Measurements from ENCODE around the gene SPPL2B.
"Not testable (repeated sequence)": the region's sequence is repeated elsewhere in the genome, so short reads cannot be mapped to it uniquely, and the experiment has no call there.

SPPL2B gene

DNA sequence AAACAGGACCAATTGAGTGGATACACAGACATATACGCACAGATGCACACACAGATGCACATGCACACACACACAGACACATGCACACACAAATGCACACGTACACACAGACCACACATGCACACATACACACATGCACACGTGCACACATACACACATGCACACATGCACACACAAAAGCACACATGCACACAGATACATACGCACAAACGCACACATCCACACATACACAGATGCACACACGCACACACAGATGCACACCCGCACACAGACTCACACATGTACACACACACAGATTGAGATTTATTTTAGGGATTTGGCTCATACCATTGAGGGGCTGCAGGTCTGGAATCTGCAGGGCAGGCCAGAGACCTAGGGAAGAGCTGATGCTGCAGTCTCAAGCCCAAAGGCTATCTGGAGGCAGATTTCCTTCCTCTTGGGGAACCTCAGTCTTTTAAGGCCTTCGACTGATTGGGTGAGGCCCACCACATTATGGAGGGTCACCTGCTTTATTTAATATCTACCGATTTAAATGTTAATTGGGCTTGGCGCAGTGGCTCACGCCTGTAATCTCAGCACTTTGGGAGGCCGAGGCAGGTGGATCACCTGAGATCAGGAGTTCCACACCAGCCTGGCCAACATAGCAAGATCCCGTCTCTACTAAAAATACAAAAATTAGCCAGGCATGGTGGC lies 54.2 kb downstream of the SPPL2B start:
- no peak for DNase-seq

DNA sequence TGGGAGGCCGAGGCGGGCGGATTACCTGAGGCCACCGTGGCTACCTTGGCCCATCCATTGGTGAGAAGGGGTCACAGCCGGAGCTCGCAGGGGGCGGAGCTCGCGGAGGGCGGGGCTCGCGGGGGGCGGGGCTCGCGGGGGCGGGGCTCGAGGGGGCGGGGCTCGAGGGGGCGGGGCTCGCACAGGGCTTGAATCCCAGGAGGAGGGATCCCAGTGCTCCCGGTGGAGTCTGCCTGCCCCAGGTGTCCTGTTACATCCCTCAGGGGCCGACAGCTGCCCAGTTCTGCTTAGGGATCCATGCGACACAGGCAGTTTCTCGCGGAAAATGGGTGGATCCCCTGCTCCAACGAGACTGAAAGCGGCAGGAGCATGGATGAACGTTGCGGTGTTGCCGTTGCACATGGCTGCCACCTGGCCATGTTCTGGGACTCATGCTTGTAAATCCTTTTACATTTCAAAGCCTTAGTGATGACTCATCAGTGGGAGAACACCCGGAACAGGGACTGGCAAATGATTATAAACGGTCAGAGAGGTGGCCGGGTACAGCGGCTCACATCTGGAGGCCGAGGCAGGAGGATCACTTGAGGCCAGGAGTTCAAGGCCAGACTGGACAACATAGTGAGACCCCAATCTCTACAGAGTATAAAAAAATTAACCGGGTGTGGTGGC lies 56.7 kb downstream of the SPPL2B start:
- DNase-seq = no peak

- no peak for DNase-seq
These were observed 59.1 kb downstream of the SPPL2B start for GRCh38 chr19:2387367-2388288.

DNA sequence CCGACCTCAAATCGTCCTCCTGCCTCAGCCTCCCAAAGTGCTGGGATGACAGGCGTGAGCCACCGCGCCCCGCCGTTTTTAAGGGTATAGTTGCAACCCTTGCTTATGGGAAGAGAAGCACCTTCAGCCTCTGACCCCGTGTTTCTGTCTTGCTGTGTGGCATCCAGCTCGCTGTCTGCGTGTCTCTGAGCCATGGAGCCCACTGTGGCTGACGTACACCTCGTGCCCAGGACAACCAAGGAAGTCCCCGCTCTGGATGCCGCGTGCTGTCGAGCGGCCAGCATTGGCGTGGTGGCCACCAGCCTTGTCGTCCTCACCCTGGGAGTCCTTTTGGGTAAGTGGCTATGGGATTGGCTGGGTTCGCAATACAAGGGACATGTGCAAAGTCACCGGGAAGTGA lies 61.1 kb downstream of the SPPL2B start:
- no peak for DNase-seq

DNA sequence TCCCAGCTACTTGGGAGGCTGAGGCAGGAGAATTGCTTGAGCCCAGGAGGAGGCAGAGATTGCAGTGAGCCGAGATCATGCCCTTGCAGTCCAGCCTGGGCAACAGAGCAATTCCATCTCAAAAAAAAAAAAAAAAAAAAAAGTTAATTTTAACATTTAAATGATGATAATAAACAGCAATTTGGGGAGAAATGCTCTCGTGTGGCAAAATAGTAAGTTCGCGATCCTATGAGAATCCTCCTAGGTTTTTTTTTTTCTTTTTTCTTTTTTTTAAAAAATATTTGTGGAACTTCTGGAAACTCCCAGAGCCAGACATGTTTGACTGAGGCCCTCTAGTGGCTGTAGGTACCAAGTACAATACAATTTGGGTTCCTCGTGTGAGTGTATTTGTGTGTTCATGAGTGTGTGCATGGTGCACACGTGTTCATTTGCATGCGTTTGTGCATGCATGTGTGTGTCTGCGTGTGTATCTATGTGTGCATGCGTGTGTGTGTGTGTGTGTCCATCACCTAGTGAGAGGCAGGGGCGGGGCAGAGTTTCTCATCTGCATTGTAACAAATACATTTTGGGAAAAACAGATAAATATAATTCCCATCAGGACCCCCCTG lies 62.7 kb downstream of the SPPL2B start:
- peak; percentile 77 for DNase-seq

GRCh38 chr19:2392366-2392765 lies 63.9 kb downstream of the SPPL2B start:
- DNase-seq = no peak

DNA sequence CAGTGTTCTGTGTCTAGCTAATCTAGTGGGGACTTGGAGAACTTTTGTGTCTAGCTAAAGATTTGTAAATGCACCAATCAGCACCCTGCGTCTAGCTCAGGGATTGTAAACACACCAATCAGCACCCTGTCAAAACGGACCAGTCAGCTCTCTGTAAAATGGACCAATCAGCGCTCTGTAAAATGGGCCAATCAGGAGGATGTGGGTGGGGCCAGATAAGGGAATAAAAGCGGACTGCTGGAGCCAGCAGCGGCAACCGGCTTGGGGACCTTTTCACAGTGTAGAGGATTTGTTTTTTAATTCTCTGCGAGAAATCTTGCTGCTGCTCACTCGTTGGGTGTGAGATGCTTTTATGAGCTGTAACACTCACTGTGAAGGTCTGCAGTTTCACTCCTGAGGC lies 64.4 kb downstream of the SPPL2B start:
- peak; percentile 17 for DNase-seq

DNA sequence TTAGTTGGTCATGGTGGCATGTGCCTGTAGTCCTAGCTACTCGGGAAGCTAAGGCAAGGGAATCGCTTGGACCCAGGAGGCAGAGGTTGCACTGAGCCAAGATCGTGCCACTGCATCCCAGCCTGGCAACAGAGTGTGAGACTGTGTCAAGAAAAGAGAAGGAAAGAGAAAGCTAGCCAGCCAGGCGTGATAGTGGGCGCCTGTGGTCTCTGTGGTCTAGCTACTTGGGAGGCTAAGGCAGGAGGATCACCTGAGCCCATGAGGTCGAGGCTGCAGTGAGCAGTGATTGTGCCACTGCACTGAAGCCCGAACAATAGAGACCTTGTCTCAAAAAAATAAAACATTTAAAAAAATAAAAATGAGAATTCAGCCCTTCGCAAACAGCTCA lies 65.6 kb downstream of the SPPL2B start:
- DNase-seq = no peak

DNA sequence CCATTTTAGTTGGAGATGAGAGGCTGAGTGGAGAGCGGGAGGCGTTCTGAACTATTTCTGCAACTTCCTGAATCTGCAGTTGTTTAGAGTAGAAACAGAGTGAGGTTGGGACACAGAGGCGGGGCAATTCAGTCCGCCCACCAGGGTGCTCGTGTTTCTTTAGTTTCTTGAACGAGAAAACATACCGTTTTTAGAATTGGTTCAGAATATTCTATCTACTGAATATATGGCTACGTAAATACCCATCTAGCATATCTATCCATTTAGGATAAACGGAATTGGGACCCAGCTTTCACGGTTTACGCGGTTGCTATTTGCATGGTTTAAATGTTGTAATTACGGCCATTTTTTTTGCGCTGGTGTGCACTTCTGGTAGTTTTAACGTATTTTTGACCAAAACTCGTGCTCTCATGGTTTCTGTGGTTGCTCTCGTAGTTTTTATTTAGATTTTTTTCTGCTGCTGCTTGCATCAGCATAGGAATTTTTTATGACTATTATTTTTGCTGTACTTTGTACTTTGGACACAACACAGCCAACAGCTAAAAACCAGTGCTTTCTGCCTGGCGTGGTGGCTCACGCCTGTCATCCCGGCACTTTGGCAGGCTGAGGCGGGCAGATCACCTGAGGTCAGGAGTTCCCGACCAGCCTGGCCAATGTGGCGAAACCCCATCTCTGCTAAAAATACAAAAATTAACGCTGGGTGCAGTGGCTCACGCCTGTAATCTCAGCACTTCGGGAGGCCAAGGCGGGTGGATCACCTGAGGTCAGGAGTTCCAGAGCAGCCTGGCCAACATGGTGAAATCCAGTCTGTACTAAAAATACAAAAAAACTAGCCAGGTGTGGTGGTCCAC lies 66.2 kb downstream of the SPPL2B start:
- no peak for DNase-seq

DNA sequence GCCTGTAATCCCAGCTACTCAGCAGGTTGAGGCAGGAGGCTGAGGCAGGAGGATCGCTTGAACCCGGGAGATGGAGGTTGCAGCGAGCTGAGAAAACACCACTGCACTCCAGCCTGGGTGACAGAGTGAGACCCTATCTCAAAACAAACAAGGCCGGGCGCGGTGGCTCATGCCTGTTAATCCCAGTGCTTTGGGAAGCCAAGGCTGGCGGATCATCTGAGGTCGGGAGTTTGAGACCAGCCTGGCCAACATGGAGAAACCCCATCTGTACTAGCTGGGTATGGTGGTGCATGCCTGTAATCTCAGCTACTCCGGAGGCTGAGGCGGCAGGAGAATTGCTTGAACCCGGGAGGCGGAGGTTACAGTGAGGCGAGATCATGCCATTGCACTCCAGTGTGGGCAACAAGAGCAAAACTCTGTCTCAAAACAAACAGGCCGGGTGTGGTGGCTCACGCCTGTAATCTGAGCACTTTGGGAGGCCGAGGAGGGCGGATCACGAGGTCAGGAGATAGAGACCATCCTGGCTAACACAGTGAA lies 66.9 kb downstream of the SPPL2B start:
- DNase-seq = not testable (repeated sequence)

- not testable (repeated sequence) for DNase-seq
These were observed 68.7 kb downstream of the SPPL2B start for GRCh38 chr19:2397173-2397572.

DNA sequence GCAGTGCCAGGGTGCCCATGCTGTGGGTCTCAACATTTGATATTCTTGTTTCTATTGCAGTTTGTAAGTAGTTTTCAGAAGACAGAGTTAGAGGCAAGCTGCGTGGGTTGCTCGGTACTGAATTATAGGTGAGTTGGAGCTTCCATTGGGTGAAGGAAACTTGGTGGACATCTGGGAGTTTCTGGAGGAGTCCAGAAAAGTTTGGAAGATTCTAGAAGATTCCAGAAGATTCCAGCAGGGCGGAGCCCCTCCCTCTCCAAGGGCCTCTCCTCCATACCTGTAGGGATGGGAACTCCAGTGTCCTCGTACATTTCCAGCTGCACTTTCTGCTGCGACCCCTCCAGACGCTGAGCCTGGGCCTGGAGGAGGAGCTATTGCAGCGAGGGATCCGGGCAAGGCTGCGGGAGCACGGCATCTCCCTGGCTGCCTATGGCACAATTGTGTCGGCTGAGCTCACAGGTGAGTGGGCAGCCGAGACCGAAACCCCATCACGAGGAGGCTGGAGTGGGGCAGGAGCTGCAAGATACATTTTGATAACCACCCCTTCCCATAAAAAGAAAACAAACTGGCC lies 70.3 kb downstream of the SPPL2B start:
- no peak for DNase-seq

- DNase-seq = no peak
These were observed 71.1 kb downstream of the SPPL2B start for GRCh38 chr19:2399582-2399981.
